PC-9 (cell line): Measurements from ENCODE around the gene MIA.

Experiments used
- CTCF ChIP-seq: fragments of 200-600 bp; sonication (generic); conservative IDR thresholded peaks from 2 replicates; pipeline ENCODE4 v1.6.1; 2017; ENCODE audit warnings: mixed run types, antibody characterized with exemption, mild to moderate bottlenecking, moderate library complexity
- EZH2 ChIP-seq: fragments of 200-600 bp; sonication (generic); IDR thresholded peaks from 2 replicates; pipeline ENCODE4 v1.8.0; 2017; ENCODE audit warnings: antibody characterized with exemption, low read depth

GRCh38 chr19:40750058-40750873 is 25.1 kb upstream of the MIA start, which contains the start of gene ACTMAP:
- TF ChIP-seq EZH2 (no peak), CTCF (no peak)
